ENCODE results near the gene ENHO.

DNA sequence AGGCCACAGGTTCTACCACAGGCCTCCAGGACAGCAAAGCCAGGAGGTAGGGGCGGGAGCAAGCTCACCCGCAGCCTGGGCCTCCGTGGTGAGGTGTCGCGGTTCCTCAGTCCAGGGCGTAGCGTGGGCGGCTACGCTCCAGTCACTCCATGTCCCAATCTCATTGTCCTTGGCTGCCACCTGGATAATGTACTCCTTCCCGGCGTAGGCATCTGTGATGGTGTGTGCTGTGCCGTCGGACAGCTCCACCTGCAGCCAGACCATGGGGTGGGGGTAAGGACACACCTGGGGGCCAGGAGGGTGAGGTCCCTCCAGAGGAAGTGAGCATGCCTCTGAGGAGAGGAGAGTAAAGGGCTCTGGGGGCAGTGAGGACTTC, 29.8 kb upstream of the ENHO start:
- no peak for TF ChIP-seq EZH2phosphoT487 (IDR thresholded peaks at IDR 0.05; ENCODE audit: insufficient read depth, low read depth)
- no peak for TF ChIP-seq EZH2 (IDR thresholded peaks at IDR 0.05; ENCODE audit: insufficient read depth, poor library complexity, severe bottlenecking)

Data from GM23248 (cell line).